ENCODE measurements around the gene CDC14B.

CDC14B gene

DNA sequence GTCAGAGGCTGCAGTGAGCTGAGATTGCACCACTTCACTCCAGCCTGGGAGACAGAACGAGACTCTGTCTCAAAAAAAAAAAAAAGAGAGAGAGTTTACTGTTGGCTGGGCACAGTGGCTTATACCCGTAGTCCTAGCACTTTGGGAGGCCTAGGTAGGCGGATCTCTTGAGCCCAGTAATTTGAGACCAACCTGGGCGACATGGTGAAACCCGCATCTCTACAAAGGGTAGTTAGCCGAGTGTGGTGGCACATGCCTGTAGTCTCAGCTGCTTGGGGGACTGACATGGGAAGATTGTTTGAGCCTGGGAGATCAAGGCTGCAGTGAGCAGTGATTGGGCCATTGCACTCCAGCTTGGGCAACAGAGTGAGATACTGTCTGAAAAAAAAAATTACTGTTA lies 157.1 kb downstream of the CDC14B start:
- Histone ChIP-seq H3K4me3 (ENCODE audit: low read length) (no peak overlapping the region), H3K9me3 (replicated peaks; ENCODE audit: low read length) (no peaks in the 10 kb centered on the region), H3K4me2 (ENCODE audit: low read length) (no peak overlapping the region), H3K9ac (ENCODE audit: low read depth, low read length) (no peak overlapping the region), H3K36me3 (ENCODE audit: insufficient read depth, low read length) (peaks cover 6% of the 10 kb centered on the region), H3K4me1 (ENCODE audit: control insufficient read depth, insufficient read depth, low read length) (no peaks in the 10 kb centered on the region), H3K27me3 (ENCODE audit: control insufficient read depth, insufficient read depth, low read length) (no peaks in the 10 kb centered on the region)

GRCh38 chr9:96461336-96461735 lies 158.3 kb downstream of the CDC14B start:
- no peaks in the 10 kb centered on the region for H3K4me1 ChIP-seq (ENCODE audit: control insufficient read depth, insufficient read depth, low read length)
- no peak overlapping the region for H3K4me3 ChIP-seq (ENCODE audit: low read length)
- H3K9me3 ChIP-seq (replicated peaks; ENCODE audit: low read length): no peaks in the 10 kb centered on the region
- no peak overlapping the region for H3K9ac ChIP-seq (ENCODE audit: low read depth, low read length)
- H3K4me2 ChIP-seq (ENCODE audit: low read length): no peak overlapping the region
- H3K27me3 ChIP-seq (ENCODE audit: control insufficient read depth, insufficient read depth, low read length): no peaks in the 10 kb centered on the region
- H3K36me3 ChIP-seq (ENCODE audit: insufficient read depth, low read length): peaks cover 6% of the 10 kb centered on the region

GRCh38 chr9:96460882-96461281 lies 158.8 kb downstream of the CDC14B start:
- no peaks in the 10 kb centered on the region for H3K4me1 ChIP-seq (ENCODE audit: control insufficient read depth, insufficient read depth, low read length)
- H3K36me3 ChIP-seq (ENCODE audit: insufficient read depth, low read length): peaks cover 6% of the 10 kb centered on the region
- H3K4me2 ChIP-seq (ENCODE audit: low read length): no peak overlapping the region
- H3K27me3 ChIP-seq (ENCODE audit: control insufficient read depth, insufficient read depth, low read length): no peaks in the 10 kb centered on the region
- no peak overlapping the region for H3K4me3 ChIP-seq (ENCODE audit: low read length)
- H3K9me3 ChIP-seq (replicated peaks; ENCODE audit: low read length): no peaks in the 10 kb centered on the region
- no peak overlapping the region for H3K9ac ChIP-seq (ENCODE audit: low read depth, low read length)

- no peak overlapping the region for H3K4me3 ChIP-seq (ENCODE audit: low read length)
- H3K4me1 ChIP-seq (ENCODE audit: control insufficient read depth, insufficient read depth, low read length): no peaks in the 10 kb centered on the region
- H3K9me3 ChIP-seq (replicated peaks; ENCODE audit: low read length): no peaks in the 10 kb centered on the region
- H3K27me3 ChIP-seq (ENCODE audit: control insufficient read depth, insufficient read depth, low read length): no peaks in the 10 kb centered on the region
- peaks cover 6% of the 10 kb centered on the region for H3K36me3 ChIP-seq (ENCODE audit: insufficient read depth, low read length)
- no peak overlapping the region for H3K9ac ChIP-seq (ENCODE audit: low read depth, low read length)
- H3K4me2 ChIP-seq (ENCODE audit: low read length): no peak overlapping the region
Observed at GRCh38 chr9:96460470-96460869, 159.2 kb downstream of the CDC14B start.

DNA sequence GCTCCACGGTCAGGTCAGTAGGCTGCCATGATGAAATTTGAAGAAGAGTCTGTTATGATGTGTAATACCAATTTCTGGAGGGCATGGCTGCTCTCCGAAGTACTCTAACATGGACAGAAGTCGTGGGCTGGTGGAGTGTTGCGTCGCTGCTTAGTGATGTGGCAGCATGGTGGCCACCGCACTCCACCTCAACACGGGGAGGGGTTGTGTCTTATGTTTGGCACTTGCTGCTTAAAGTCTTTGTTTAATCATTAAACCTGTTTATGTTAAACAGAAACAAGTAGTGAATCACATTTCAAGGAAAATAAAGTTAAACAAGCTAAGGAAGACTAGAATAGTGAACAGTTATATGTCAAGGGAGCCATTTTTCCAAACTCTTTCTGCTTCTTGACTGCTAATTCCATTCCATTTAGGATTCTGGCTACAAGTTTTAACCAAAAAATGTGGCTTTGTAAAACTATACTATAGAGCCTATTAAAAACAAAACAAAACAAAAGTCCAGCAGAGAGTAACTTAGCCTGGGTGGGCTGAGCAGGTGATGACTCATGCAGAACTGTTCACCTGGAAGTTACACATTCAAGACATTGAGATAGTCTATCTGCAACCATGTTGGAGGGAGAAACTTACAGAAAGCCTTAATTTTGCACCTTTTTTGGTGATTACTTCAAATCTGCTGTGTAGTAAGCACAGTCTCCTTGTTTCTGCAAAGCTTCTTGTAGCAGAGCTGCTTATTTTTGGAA lies 160.2 kb downstream of the CDC14B start:
- no peak overlapping the region for H3K4me2 ChIP-seq (ENCODE audit: low read length)
- no peaks in the 10 kb centered on the region for H3K27me3 ChIP-seq (ENCODE audit: control insufficient read depth, insufficient read depth, low read length)
- H3K4me3 ChIP-seq (ENCODE audit: low read length): no peak overlapping the region
- H3K4me1 ChIP-seq (ENCODE audit: control insufficient read depth, insufficient read depth, low read length): no peaks in the 10 kb centered on the region
- no peak overlapping the region for H3K9ac ChIP-seq (ENCODE audit: low read depth, low read length)
- H3K36me3 ChIP-seq (ENCODE audit: insufficient read depth, low read length): peaks cover 6% of the 10 kb centered on the region
- H3K9me3 ChIP-seq (replicated peaks; ENCODE audit: low read length): no peaks in the 10 kb centered on the region

GRCh38 chr9:96458226-96458625 lies 161.4 kb downstream of the CDC14B start:
- peaks cover 6% of the 10 kb centered on the region for H3K36me3 ChIP-seq (ENCODE audit: insufficient read depth, low read length)
- H3K4me3 ChIP-seq (ENCODE audit: low read length): no peak overlapping the region
- H3K4me1 ChIP-seq (ENCODE audit: control insufficient read depth, insufficient read depth, low read length): no peaks in the 10 kb centered on the region
- no peak overlapping the region for H3K9ac ChIP-seq (ENCODE audit: low read depth, low read length)
- H3K27me3 ChIP-seq (ENCODE audit: control insufficient read depth, insufficient read depth, low read length): no peaks in the 10 kb centered on the region
- no peaks in the 10 kb centered on the region for H3K9me3 ChIP-seq (replicated peaks; ENCODE audit: low read length)
- no peak overlapping the region for H3K4me2 ChIP-seq (ENCODE audit: low read length)

DNA sequence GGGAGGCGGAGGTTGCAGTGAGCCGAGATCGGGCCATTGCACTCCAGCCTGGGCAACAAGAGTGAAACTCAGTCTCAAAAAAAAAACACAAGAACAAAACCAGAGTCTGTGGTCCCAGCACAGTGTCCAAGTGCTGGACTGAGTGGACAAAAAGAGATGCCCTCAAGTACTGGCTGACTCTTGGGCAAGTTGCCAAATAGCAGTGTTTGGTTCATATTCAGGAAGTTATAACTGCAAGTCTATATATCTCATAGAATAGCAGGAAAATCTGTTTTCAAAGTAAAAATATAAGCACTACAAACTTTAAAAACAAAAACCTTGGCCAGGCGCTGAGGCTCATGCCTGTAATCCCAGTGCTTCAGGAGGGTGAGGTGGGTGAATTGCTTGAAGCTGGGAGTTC lies 162.4 kb downstream of the CDC14B start:
- peaks cover 4% of the 10 kb centered on the region for H3K4me1 ChIP-seq (ENCODE audit: control insufficient read depth, insufficient read depth, low read length)
- H3K36me3 ChIP-seq (ENCODE audit: insufficient read depth, low read length): peaks cover 6% of the 10 kb centered on the region
- H3K4me3 ChIP-seq (ENCODE audit: low read length): no peak overlapping the region
- no peak overlapping the region for H3K9ac ChIP-seq (ENCODE audit: low read depth, low read length)
- no peaks in the 10 kb centered on the region for H3K9me3 ChIP-seq (replicated peaks; ENCODE audit: low read length)
- H3K4me2 ChIP-seq (ENCODE audit: low read length): no peak overlapping the region
- no peaks in the 10 kb centered on the region for H3K27me3 ChIP-seq (ENCODE audit: control insufficient read depth, insufficient read depth, low read length)

- Histone ChIP-seq H3K36me3 (ENCODE audit: insufficient read depth, low read length) (peaks cover 3% of the 10 kb centered on the region), H3K4me1 (ENCODE audit: control insufficient read depth, insufficient read depth, low read length) (peaks cover 16% of the 10 kb centered on the region), H3K9me3 (replicated peaks; ENCODE audit: low read length) (no peaks in the 10 kb centered on the region), H3K4me2 (ENCODE audit: low read length) (no peak overlapping the region), H3K9ac (ENCODE audit: low read depth, low read length) (no peak overlapping the region), H3K27me3 (ENCODE audit: control insufficient read depth, insufficient read depth, low read length) (no peaks in the 10 kb centered on the region), H3K4me3 (ENCODE audit: low read length) (no peak overlapping the region)
Observed at GRCh38 chr9:96453625-96454024, 166.0 kb downstream of the CDC14B start.

DNA sequence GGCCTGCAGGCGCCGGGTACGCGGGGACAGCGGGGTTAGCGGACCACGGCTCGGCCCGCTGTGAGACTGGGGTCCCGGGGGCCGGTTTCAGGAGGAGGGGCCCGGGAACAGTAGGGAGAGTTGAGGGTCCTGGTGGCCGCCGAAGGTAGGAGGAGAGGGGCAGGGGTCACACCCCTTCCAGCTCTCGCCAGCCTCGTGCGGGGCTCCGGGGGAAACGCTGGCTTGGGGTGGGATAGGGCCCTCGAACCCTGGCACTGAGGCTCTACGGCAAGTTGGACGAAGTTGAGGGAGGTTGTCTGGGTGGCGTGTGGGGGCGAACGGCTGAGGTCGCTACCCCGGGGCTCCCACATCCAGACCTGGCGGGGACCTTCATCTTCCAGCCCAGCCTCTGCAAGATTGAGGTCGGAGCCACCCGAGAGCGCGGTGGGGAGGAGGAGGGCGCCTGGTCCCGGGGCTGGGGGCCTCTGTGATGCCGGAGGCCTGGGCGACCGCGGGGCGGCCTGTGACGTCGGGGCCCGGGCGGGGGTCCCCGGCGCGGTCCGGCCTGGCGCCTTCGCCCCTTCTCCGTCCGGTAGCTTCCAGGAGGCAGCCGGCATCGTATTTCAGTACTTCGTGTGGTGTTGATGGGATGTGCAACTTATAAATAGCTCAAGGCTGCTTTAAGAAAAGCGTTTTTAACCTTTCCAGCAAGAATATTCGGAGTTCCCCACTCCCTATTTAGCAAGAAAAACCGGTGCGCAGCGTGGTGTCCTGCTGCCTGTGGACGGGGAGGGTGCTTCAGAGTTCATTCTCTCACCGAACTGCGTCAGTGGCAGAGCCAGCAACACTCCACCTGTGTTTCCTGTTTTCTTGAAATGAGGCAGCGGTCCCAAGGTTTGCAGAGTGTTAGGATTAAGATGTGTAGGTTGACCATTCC lies 168.8 kb downstream of the CDC14B start:
- H3K4me3 ChIP-seq (ENCODE audit: low read length): peak overlapping the region; percentile 98
- no peaks in the 10 kb centered on the region for H3K36me3 ChIP-seq (ENCODE audit: insufficient read depth, low read length)
- no peaks in the 10 kb centered on the region for H3K27me3 ChIP-seq (ENCODE audit: control insufficient read depth, insufficient read depth, low read length)
- H3K9me3 ChIP-seq (replicated peaks; ENCODE audit: low read length): no peaks in the 10 kb centered on the region
- peaks cover 16% of the 10 kb centered on the region for H3K4me1 ChIP-seq (ENCODE audit: control insufficient read depth, insufficient read depth, low read length)
- peak overlapping the region; percentile 97 for H3K4me2 ChIP-seq (ENCODE audit: low read length)
- H3K9ac ChIP-seq (ENCODE audit: low read depth, low read length): peak overlapping the region; percentile 89
